B cell (primary cell): ENCODE measurements around the gene FA2H. TPM values are rescaled to one million over a fixed set of nuclear protein-coding genes. Genes with fewer than 3 reads are reported as not detected.

Experiments
- ATAC-seq: fragments of 200-7000 bp; cut with Tn5 transposase; one replicate; pipeline ENCODE4 v1.10.0; 2021; ENCODE audit warnings: low read depth, mild to moderate bottlenecking, moderate number of reproducible peaks, moderate library complexity
- CTCF ChIA-PET: fragments of 350-600 bp; sonication (Branson Sonifier 250); formaldehyde crosslinking; loops from one replicate; lab custom pipeline; 2021; ENCODE audit warnings: antibody characterized with exemption, inconsistent platforms; lab: Charles Lee
- POLR2A ChIA-PET: fragments of 350-600 bp; sonication (Branson Sonifier 250); formaldehyde crosslinking; loops from one replicate; lab custom pipeline; 2021; ENCODE audit warnings: antibody characterized with exemption; lab: Charles Lee
- DNase-seq: peaks from one replicate; pipeline ENCODE4 v3.0.0; 2013
- H2AFZ ChIP-seq: 2 replicates; pipeline ENCODE4 v1.6.1; 2012; ENCODE audit warnings: mild to moderate bottlenecking, low read depth, low read length; ENCODE audit not compliant: insufficient read depth, poor library complexity, severe bottlenecking
- H3K27ac ChIP-seq, 2 donors: 1 replicate in 1 of 2; 2 replicates in 1 of 2; pipeline ENCODE4 v1.5.1; 2012 to 2013; ENCODE audit warnings: low read length in 2 of 2, mild to moderate bottlenecking in 2 of 2, moderate library complexity in 1 of 2
- H3K27me3 ChIP-seq, 4 experiments: fragments of 200-600 bp in 1 of 4; sonication (generic) in 1 of 4; replicated peaks in 1 of 4; 1 replicate in 2 of 4; 2 replicates in 2 of 4; pipeline versions ENCODE4 v1.6.1 to v1.7.0; 2013 to 2016; ENCODE audit warnings: low read length in 3 of 4, mild to moderate bottlenecking in 2 of 4, mixed read lengths in 1 of 4, moderate library complexity in 1 of 4; ENCODE audit not compliant: insufficient read depth in 4 of 4, control insufficient read depth in 3 of 4; ENCODE audit errors: control extremely low read depth in 1 of 4
- H3K36me3 ChIP-seq, 2 experiments: replicated peaks in 1 of 2; 1 replicate in 1 of 2; 2 replicates in 1 of 2; pipeline versions ENCODE4 v1.6.1 to v1.7.1; 2013; ENCODE audit warnings: low read length in 1 of 2; ENCODE audit not compliant: insufficient read depth in 2 of 2, control insufficient read depth in 1 of 2; ENCODE audit errors: control extremely low read depth in 1 of 2, extremely low read depth in 1 of 2
- H3K4me1 ChIP-seq, 2 donors: fragments of 200-600 bp in 1 of 2; sonication (generic) in 1 of 2; 1 replicate in 1 of 2; 2 replicates in 1 of 2; pipeline versions ENCODE4 v1.5.1 to v1.6.1; 2013 to 2017; ENCODE audit warnings: low read length in 2 of 2; ENCODE audit not compliant: control insufficient read depth in 2 of 2, insufficient read depth in 2 of 2
- H3K4me2 ChIP-seq: replicated peaks from 2 replicates; pipeline ENCODE3; 2012; ENCODE audit warnings: mild to moderate bottlenecking, low read depth, low read length; ENCODE audit not compliant: poor library complexity, severe bottlenecking
- H3K4me3 ChIP-seq, 5 experiments: fragments of 200-600 bp in 1 of 5; sonication (generic) in 1 of 5; 1 replicate in 3 of 5; 2 replicates in 2 of 5; pipeline versions ENCODE4 v1.5.1 to v1.7.0; 2011 to 2016; ENCODE audit warnings: low read length in 4 of 5, mild to moderate bottlenecking in 4 of 5, low read depth in 2 of 5, control low read depth in 1 of 5, moderate library complexity in 1 of 5; ENCODE audit not compliant: insufficient read depth in 1 of 5; ENCODE audit errors: control extremely low read depth in 1 of 5, extremely low read depth in 1 of 5
- H3K79me2 ChIP-seq: fragments of 200-600 bp; sonication (generic); one replicate; pipeline ENCODE4 v1.6.0; 2016; ENCODE audit warnings: low read length; ENCODE audit not compliant: control insufficient read depth, insufficient read depth
- H3K9ac ChIP-seq: fragments of 200-600 bp; sonication (generic); 2 replicates; pipeline ENCODE4 v1.6.1; 2017; ENCODE audit warnings: mild to moderate bottlenecking, low read length, moderate library complexity
- H3K9me3 ChIP-seq, 3 donors: one replicate each; pipeline versions ENCODE4 v1.6.1 to v1.7.1; 2013; ENCODE audit warnings: low read length in 2 of 3; ENCODE audit not compliant: control insufficient read depth in 2 of 3, insufficient read depth in 1 of 3; ENCODE audit errors: control extremely low read depth in 1 of 3
- H4K20me1 ChIP-seq: 2 replicates; pipeline ENCODE4 v1.6.0; 2012; ENCODE audit warnings: mild to moderate bottlenecking, low read length; ENCODE audit not compliant: insufficient read depth, control insufficient read depth, poor library complexity, severe bottlenecking
- H3K27ac Mint-ChIP-seq: one replicate; pipeline ENCODE4 v1.8.0; 2021; ENCODE audit warnings: mixed read lengths
- H3K27me3 Mint-ChIP-seq: one replicate; pipeline ENCODE4 v1.8.0; 2021; ENCODE audit warnings: mixed read lengths
- H3K4me1 Mint-ChIP-seq: one replicate; pipeline ENCODE4 v1.8.0; 2021; ENCODE audit warnings: mixed read lengths
- H3K4me3 Mint-ChIP-seq: one replicate; pipeline ENCODE4 v1.8.0; 2021; ENCODE audit warnings: mixed read lengths
- H3K9me3 Mint-ChIP-seq: one replicate; pipeline ENCODE4 v1.8.0; 2022; ENCODE audit warnings: mixed read lengths; ENCODE audit not compliant: insufficient read depth
- EZH2 ChIP-seq: IDR thresholded peaks from 2 replicates; pipeline ENCODE4 v1.6.1; 2012; ENCODE audit warnings: borderline replicate concordance, low read depth, mild to moderate bottlenecking, moderate library complexity, low read length; ENCODE audit not compliant: insufficient read depth, poor library complexity, severe bottlenecking
- WGBS: methylation state at CpG from one replicate; pipeline ENCODE4 v1.1.5; 2013; ENCODE audit warnings: missing lambda C conversion rate; ENCODE audit not compliant: insufficient coverage; 5-methylcytosine and 5-hydroxymethylcytosine counted together
- intact Hi-C: fragments of 100-400 bp; cut with micrococcal nuclease; formaldehyde crosslinking; loops from one replicate; pipeline ENCODE4 v1.10.0; 2022
- polyA plus RNA-seq: library from polyadenylated mRNA; depleted of rRNA; stranded (reverse); fragments of >200 nt; gene quantifications from 2 replicates; pipeline ENCODE4 v1.2.3, GENCODE V29; 2012
- total RNA-seq, 2 donors: library from RNA; stranded (reverse); fragments of 120-200 nt in 1 of 2; gene quantifications; 1 replicate in 1 of 2; 2 replicates in 1 of 2; pipeline versions ENCODE4 v1.2.3 to v1.2.4, GENCODE V29; 2013 to 2022
- TF ChIP-seq, protein P1 (sequence below): fragments of 200-600 bp; IDR thresholded peaks from one replicate; pipeline ENCODE4 v1.8.0; 2022; ENCODE audit warnings: antibody characterized with exemption, mild to moderate bottlenecking

Gene FA2H
- total and polyA plus RNA-seq, 2 donors (not counting 1 experiment from before 2014, with no cell fraction given) = 1.0 to 3.6 TPM

DNA sequence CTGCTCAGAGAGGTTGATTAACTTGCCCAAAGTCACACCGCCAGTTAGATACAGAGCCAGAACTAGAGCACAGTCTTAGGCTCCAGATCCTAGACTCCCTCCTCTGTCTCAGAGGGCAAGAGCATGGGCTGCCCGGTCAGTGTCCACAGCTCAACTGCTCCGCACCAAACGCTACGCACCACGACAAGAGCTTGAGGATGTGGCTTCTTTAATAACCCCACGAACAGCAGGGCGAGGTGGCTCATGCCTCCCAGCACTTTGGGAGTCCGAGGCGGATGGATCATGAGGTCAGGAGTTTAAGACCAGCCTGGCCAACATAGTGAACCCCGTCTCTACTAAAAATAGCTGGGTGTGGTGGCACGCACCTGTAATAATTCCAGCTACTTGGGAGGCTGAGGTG, 21.4 kb downstream of the FA2H start:
- no peak overlapping the region for H2AFZ ChIP-seq
- no peaks in the 10 kb centered on the region for H3K27me3 ChIP-seq
- no peaks in the 10 kb centered on the region for H3K36me3 ChIP-seq
- H4K20me1 ChIP-seq = no peaks in the 10 kb centered on the region
- POLR2A ChIA-PET = no interaction called here
- 90% methylated on average over 12 of the region's 12 CpGs for WGBS
- Mint-ChIP-seq H3K9me3 (no peaks in the 10 kb centered on the region), H3K4me1 (no peaks in the 10 kb centered on the region), H3K27ac (no peak overlapping the region), H3K27me3 (no peaks in the 10 kb centered on the region), H3K4me3 (no peak overlapping the region)
- H3K79me2 ChIP-seq = no peaks in the 10 kb centered on the region
- H3K27ac ChIP-seq = no peak overlapping the region
- H3K9ac ChIP-seq = no peak overlapping the region
- TF ChIP-seq EZH2 = no peak
- TF ChIP-seq, protein P1, sequence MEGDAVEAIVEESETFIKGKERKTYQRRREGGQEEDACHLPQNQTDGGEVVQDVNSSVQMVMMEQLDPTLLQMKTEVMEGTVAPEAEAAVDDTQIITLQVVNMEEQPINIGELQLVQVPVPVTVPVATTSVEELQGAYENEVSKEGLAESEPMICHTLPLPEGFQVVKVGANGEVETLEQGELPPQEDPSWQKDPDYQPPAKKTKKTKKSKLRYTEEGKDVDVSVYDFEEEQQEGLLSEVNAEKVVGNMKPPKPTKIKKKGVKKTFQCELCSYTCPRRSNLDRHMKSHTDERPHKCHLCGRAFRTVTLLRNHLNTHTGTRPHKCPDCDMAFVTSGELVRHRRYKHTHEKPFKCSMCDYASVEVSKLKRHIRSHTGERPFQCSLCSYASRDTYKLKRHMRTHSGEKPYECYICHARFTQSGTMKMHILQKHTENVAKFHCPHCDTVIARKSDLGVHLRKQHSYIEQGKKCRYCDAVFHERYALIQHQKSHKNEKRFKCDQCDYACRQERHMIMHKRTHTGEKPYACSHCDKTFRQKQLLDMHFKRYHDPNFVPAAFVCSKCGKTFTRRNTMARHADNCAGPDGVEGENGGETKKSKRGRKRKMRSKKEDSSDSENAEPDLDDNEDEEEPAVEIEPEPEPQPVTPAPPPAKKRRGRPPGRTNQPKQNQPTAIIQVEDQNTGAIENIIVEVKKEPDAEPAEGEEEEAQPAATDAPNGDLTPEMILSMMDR = no peak
- CTCF ChIA-PET = interaction anchor here (1.7 kb wide), 1 partner anchor 21 kb away, joined by 5 read pairs; the partner anchor contains the start of gene FA2H
- DNase-seq = no peak
- H3K4me2 ChIP-seq = no peak overlapping the region
- H3K4me1 ChIP-seq = no peaks in the 10 kb centered on the region
- no peak overlapping the region for H3K4me3 ChIP-seq
- intact Hi-C loops = no loop called here
- no peaks in the 10 kb centered on the region for H3K9me3 ChIP-seq
- no peak for ATAC-seq

DNA sequence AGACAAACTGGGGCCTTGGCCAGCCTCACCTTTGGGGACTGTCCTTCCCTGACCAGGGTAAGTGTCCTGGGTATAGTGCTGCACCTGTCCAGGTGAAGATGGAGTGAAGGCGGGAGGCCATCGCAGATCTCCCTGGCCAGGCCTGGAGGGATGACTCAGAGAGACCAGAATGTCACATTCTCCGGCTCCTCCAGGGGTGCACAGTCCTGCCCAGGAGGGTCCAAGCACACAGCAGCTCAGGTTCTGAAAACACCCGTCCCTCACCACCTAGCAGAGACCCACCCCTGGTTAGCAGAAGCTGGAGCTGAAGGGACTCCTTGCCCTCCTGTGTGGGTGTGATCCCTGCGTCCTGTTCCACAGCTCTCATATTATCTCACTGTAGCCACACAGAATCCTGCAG, 21.9 kb downstream of the FA2H start:
- intact Hi-C loops = no loop called here
- H3K9me3 Mint-ChIP-seq = no peaks in the 10 kb centered on the region
- H3K27me3 ChIP-seq = no peaks in the 10 kb centered on the region
- no peak overlapping the region for H3K27ac Mint-ChIP-seq
- CTCF ChIA-PET = interaction anchor here (1.7 kb wide), 1 partner anchor 22 kb away, joined by 5 read pairs; the partner anchor contains the start of gene FA2H
- no peaks in the 10 kb centered on the region for H3K27me3 Mint-ChIP-seq
- WGBS = 100% methylated on average over 2 of the region's 5 CpGs
- H3K27ac ChIP-seq = no peak overlapping the region
- no peak overlapping the region for H3K4me3 Mint-ChIP-seq
- no peaks in the 10 kb centered on the region for H3K36me3 ChIP-seq
- no peak for TF ChIP-seq EZH2
- TF ChIP-seq, protein P1 = no peak
- POLR2A ChIA-PET = no interaction called here
- H3K9ac ChIP-seq = no peak overlapping the region
- H3K4me1 ChIP-seq = no peaks in the 10 kb centered on the region
- no peak overlapping the region for H2AFZ ChIP-seq
- ATAC-seq (no peak), DNase-seq (no peak)
- H3K79me2 ChIP-seq = no peaks in the 10 kb centered on the region
- no peak overlapping the region for H3K4me3 ChIP-seq
- H3K4me1 Mint-ChIP-seq = no peaks in the 10 kb centered on the region
- H4K20me1 ChIP-seq = no peaks in the 10 kb centered on the region
- H3K9me3 ChIP-seq = no peaks in the 10 kb centered on the region
- H3K4me2 ChIP-seq = no peak overlapping the region
